Esophagus muscularis mucosa (tissue), 4 donors: ENCODE measurements around the gene ACADS. TPM values are rescaled to one million over a fixed set of nuclear protein-coding genes. Genes with fewer than 3 reads are reported as not detected.

ENCODE experiments used
- DNase-seq: peaks from one replicate; pipeline ENCODE4 v3.0.0-alpha.2; 2017; ENCODE audit errors: extremely low spot score
- H3K27ac ChIP-seq, 4 donors: fragments of 200-600 bp; sonication (generic); replicated peaks in 1 of 4; 1 replicate in 3 of 4; 2 replicates in 1 of 4; pipeline ENCODE4 v1.5.1; 2016 to 2019; ENCODE audit warnings: mild to moderate bottlenecking in 1 of 4
- H3K27me3 ChIP-seq, 4 donors: fragments of 200-600 bp; sonication (generic); one replicate each; pipeline versions ENCODE4 v1.5.1 to v1.6.0; 2016 to 2019
- H3K36me3 ChIP-seq, 4 donors: fragments of 200-600 bp; sonication (generic); one replicate each; pipeline ENCODE4 v1.5.1; 2016 to 2019
- H3K4me1 ChIP-seq, 4 donors: fragments of 200-600 bp; sonication (generic); one replicate each; pipeline ENCODE4 v1.5.1; 2016 to 2019
- H3K4me3 ChIP-seq, 4 donors: fragments of 200-600 bp; sonication (generic); 1 replicate in 2 of 4; 2 replicates in 2 of 4; pipeline ENCODE4 v1.5.1; 2016 to 2019; ENCODE audit warnings: mild to moderate bottlenecking in 4 of 4, moderate library complexity in 1 of 4
- H3K9me3 ChIP-seq, 4 donors: fragments of 200-600 bp; sonication (generic); 1 replicate in 3 of 4; 2 replicates in 1 of 4; pipeline ENCODE4 v1.5.1; 2016 to 2019
- EP300 ChIP-seq: sonication (generic); formaldehyde crosslinking; IDR thresholded peaks from one replicate; pipeline ENCODE4 v1.6.1; 2017; ENCODE audit warnings: antibody characterized with exemption
- POLR2A ChIP-seq: fragments of 450-650 bp; IDR thresholded peaks from one replicate; pipeline ENCODE4 v1.6.1; 2017; ENCODE audit warnings: antibody characterized with exemption, moderate library complexity, mild to moderate bottlenecking, low read depth
- POLR2AphosphoS5 ChIP-seq, 2 donors: sonication (generic); formaldehyde crosslinking; IDR thresholded peaks; one replicate each; pipeline ENCODE4 v1.6.1; 2017; ENCODE audit warnings: antibody characterized with exemption in 2 of 2
- WGBS: methylation state at CpG from one replicate; pipeline ENCODE4 v1.1.5; 2018; 5-methylcytosine and 5-hydroxymethylcytosine counted together
- intact Hi-C: fragments of 100-400 bp; cut with DNase I; formaldehyde crosslinking; loops from one replicate; pipeline ENCODE4 v1.15.1; 2023
- total RNA-seq, 4 donors: library from RNA; depleted of rRNA; stranded (reverse); fragments of >200 nt; gene quantifications; one replicate each; pipeline versions ENCODE4 v1.1.0 to v1.2.1, GENCODE V29; 2016
- TF ChIP-seq, protein P1 (sequence below), 3 experiments: fragments of 200-600 bp in 2 of 3; fragments of 450-650 bp in 1 of 3; sonication (generic) in 2 of 3; IDR thresholded peaks; one replicate each; pipeline ENCODE4 v1.5.1; 2017 to 2019; ENCODE audit warnings: antibody characterized with exemption in 3 of 3, mild to moderate bottlenecking in 2 of 3, moderate library complexity in 1 of 3

The ACADS gene
- total RNA-seq, 4 donors from 2014 or later = 31.6 to 64.2 (median 46.0) TPM

DNA sequence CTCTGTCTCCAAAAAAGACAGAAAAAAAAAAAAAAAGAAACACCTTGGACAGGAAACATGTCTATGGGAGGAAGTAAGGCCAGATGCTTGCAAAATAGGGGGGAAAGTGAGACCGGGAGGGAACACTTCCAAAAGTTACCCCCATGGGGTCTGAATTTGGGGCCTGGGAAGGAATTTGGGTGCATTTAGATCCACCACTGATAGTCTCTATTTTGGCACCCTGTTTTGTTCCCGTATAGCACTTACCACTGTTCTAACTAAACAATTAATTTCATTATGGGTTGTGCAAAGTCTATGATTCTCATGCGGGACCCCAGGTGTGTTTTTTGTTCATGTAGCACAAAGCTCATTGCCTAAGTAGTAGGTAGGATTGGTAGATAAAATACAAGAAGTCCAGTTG lies 40.1 kb upstream of the ACADS start:
- H3K27ac ChIP-seq = peak overlapping the region in 3 of 4 donors; percentile 94 to 96 (median 95)
- WGBS = 56% methylated on average over 3 of the region's 3 CpGs

DNA sequence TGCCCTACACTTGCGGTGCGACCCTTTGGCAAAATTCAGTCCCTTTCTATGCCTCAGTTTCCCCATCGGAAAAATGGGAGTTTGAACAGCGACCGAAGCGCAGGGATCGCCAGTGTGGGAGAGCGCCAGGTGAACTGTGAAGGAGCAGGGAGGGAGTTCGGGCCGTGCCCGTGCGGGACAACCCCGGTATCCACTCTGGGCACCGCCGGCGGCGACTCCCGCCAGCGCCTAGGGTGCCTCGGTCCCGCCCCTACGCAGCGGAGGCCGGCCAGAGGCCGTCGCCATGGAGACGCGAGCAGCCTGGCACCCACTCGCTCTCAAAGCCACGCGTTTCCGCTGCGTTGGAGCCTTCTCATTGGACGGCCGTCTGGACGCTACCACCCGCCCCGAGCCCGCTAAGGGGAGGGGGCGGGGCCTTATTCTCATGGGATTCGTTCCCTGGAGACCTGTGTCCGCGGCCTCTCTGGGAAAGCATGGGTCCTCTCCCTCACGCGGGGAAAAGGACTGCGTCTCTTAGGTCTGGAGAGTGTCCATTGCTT lies 39.4 kb upstream of the ACADS start:
- Histone ChIP-seq H3K27me3 (no peaks in the 10 kb centered on the region), H3K9me3 (no peaks in the 10 kb centered on the region), H3K4me3 (peak overlapping the region; percentile 84 to 98 (median 88)), H3K27ac (peak overlapping the region; percentile 94 to 96 (median 94)), H3K36me3 (no peaks in the 10 kb centered on the region), H3K4me1 (peaks cover 34 to 48% (median 42%) of the 10 kb centered on the region in 4 donors)
- 1% methylated on average over 25 of the region's 46 CpGs for WGBS
- peak; percentile 99 for DNase-seq
- TF ChIP-seq, protein P1, sequence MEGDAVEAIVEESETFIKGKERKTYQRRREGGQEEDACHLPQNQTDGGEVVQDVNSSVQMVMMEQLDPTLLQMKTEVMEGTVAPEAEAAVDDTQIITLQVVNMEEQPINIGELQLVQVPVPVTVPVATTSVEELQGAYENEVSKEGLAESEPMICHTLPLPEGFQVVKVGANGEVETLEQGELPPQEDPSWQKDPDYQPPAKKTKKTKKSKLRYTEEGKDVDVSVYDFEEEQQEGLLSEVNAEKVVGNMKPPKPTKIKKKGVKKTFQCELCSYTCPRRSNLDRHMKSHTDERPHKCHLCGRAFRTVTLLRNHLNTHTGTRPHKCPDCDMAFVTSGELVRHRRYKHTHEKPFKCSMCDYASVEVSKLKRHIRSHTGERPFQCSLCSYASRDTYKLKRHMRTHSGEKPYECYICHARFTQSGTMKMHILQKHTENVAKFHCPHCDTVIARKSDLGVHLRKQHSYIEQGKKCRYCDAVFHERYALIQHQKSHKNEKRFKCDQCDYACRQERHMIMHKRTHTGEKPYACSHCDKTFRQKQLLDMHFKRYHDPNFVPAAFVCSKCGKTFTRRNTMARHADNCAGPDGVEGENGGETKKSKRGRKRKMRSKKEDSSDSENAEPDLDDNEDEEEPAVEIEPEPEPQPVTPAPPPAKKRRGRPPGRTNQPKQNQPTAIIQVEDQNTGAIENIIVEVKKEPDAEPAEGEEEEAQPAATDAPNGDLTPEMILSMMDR (IDR thresholded peaks at IDR 0.05) = no peak
- TF ChIP-seq EP300 (no peak), POLR2AphosphoS5 (IDR thresholded peaks at IDR 0.05) (peak; percentile 53 to 83), POLR2A (peak; percentile 24)
- intact Hi-C loops = loop anchor here (5.0 kb wide), 1 partner anchor 34 kb away; no protein-coding TSS in a partner anchor

More for the DNA sequence above, 40.1 kb upstream of the ACADS start:
- no peak for TF ChIP-seq POLR2A
- no peak for TF ChIP-seq POLR2AphosphoS5 (IDR thresholded peaks at IDR 0.05)
- no peak for TF ChIP-seq EP300
- TF ChIP-seq, protein P1 (IDR thresholded peaks at IDR 0.05) = no peak
- Histone ChIP-seq H3K4me3 (peak overlapping the region in 1 of 4 donors; percentile 98), H3K4me1 (peaks cover 32 to 41% (median 37%) of the 10 kb centered on the region in 4 donors), H3K9me3 (no peaks in the 10 kb centered on the region), H3K36me3 (no peaks in the 10 kb centered on the region), H3K27me3 (no peaks in the 10 kb centered on the region)
- intact Hi-C loops = loop anchor here (5.0 kb wide), 1 partner anchor 33 kb away; no protein-coding TSS in a partner anchor
- DNase-seq = no peak

- no peaks in the 10 kb centered on the region for H3K27me3 ChIP-seq
- peak within 1 kb of the TSS; percentile 94 to 96 (median 94) for H3K27ac ChIP-seq
- WGBS = 0% methylated on average over 33 of the region's 84 CpGs
- H3K4me1 ChIP-seq = peaks cover 39 to 55% (median 48%) of the 10 kb centered on the region in 4 donors
- peak; percentile 100 for DNase-seq
- no peaks in the 10 kb centered on the region for H3K9me3 ChIP-seq
- intact Hi-C loops = loop anchor here (5.0 kb wide), 1 partner anchor 35 kb away; no protein-coding TSS in a partner anchor
- TF ChIP-seq POLR2A (no peak), POLR2AphosphoS5 (IDR thresholded peaks at IDR 0.05) (peak; percentile 87 to 89), EP300 (no peak)
- TF ChIP-seq, protein P1 (IDR thresholded peaks at IDR 0.05) = peak in 2 of 3 experiments; percentile 10 to 26
- H3K36me3 ChIP-seq = no peaks in the 10 kb centered on the region
- peak within 1 kb of the TSS; percentile 84 to 98 (median 88) for H3K4me3 ChIP-seq
These were observed 38.7 kb upstream of the ACADS start, which contains the start of gene MLEC for GRCh38 chr12:120686690-120687577. MLEC (plus strand) TSS chr12:120687149; CDS start chr12:120687297, 148 bp downstream.

GRCh38 chr12:120687578-120688289 lies 37.9 kb upstream of the ACADS start:
- 0% methylated on average over 28 of the region's 31 CpGs for WGBS
- Histone ChIP-seq H3K9me3 (no peaks in the 10 kb centered on the region), H3K36me3 (peaks cover 0 to under 1% (median 0%) of the 10 kb centered on the region in 4 donors), H3K4me3 (peak overlapping the region; percentile 84 to 98 (median 88)), H3K27me3 (no peaks in the 10 kb centered on the region), H3K4me1 (peaks cover 47 to 63% (median 56%) of the 10 kb centered on the region in 4 donors), H3K27ac (peak overlapping the region; percentile 94 to 96 (median 94))
- DNase-seq = no peak
- intact Hi-C loops = loop anchor here (2.0 to 5.0 kb wide), 2 partner anchors 23 to 35 kb away; partner anchors contain the start of gene UNC119B
- TF ChIP-seq, protein P1 (IDR thresholded peaks at IDR 0.05) = no peak
- TF ChIP-seq EP300 (no peak), POLR2A (no peak), POLR2AphosphoS5 (IDR thresholded peaks at IDR 0.05) (no peak)
